Testis (tissue), 2 donors: ENCODE results near the gene ALG12.

Experiments
- POLR2A ChIP-seq: fragments of 450-650 bp; IDR thresholded peaks from one replicate; pipeline ENCODE4 v1.6.1; 2017; ENCODE audit warnings: antibody characterized with exemption, mild to moderate bottlenecking, moderate library complexity
- TF ChIP-seq, protein P1 (sequence below), 3 experiments: fragments of 450-650 bp in 2 of 3; fragments of 200-600 bp in 1 of 3; sonication (generic) in 1 of 3; IDR thresholded peaks; one replicate each; pipeline ENCODE4 v1.5.1; 2016 to 2019; ENCODE audit warnings: antibody characterized with exemption in 3 of 3, mild to moderate bottlenecking in 2 of 3, moderate library complexity in 1 of 3

DNA sequence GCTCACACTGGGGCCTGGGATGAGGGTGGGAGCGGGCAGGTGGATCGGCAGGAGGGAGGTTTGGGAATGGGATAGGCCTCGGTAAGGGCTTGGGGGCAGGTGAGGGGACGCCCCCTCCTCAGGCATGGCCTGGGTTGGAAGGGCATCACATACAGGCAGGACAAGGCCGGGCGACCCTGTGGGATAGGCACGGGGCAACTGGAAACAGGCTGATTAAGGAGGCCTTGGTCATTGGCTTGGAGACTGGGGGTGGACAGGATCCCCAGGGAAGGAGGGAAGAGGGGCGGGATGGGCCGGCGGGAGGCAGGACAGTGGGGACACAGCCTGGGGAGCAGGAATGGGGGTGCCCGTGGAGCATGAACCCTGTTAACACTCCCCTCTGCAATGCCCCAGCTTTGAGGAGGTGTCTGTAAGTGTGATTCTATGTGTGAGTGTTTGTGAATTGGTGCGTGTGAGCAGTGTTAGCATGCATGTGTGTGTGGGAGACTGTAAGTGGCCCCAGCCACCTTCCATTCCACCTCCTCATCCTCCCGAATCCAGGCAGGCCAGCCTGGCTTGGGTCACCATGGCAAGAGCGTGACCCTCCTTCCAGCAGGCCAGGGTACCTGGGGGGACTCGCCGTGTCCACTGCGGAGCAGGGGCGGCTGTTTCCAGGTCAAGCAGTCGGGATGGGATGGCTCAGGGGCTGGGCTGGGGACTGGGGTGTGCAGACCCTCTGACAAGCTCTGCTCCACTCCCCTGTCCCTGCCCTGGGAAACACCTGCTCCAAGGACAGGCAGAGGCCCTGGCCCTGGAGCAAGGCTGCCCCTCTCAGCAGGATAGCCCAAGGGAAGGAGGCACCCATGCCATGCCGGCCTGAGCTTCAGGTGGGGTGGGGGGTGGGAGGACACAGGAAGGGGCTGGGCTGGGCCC is 38.9 kb upstream of the ALG12 start:
- TF ChIP-seq, protein P1, sequence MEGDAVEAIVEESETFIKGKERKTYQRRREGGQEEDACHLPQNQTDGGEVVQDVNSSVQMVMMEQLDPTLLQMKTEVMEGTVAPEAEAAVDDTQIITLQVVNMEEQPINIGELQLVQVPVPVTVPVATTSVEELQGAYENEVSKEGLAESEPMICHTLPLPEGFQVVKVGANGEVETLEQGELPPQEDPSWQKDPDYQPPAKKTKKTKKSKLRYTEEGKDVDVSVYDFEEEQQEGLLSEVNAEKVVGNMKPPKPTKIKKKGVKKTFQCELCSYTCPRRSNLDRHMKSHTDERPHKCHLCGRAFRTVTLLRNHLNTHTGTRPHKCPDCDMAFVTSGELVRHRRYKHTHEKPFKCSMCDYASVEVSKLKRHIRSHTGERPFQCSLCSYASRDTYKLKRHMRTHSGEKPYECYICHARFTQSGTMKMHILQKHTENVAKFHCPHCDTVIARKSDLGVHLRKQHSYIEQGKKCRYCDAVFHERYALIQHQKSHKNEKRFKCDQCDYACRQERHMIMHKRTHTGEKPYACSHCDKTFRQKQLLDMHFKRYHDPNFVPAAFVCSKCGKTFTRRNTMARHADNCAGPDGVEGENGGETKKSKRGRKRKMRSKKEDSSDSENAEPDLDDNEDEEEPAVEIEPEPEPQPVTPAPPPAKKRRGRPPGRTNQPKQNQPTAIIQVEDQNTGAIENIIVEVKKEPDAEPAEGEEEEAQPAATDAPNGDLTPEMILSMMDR (IDR thresholded peaks at IDR 0.05): no peak
- TF ChIP-seq POLR2A: no peak
